HG03558 (cell line): ENCODE measurements around the gene DDX27.

Experiments
- ATAC-seq: cut with Tn5 transposase; IDR thresholded peaks from one replicate; pipeline ENCODE4 v1.9.1; 2021; ENCODE audit warnings: moderate number of reproducible peaks; ENCODE audit not compliant: unreplicated experiment; ENCODE audit errors: extremely low read depth

Gene DDX27

DNA sequence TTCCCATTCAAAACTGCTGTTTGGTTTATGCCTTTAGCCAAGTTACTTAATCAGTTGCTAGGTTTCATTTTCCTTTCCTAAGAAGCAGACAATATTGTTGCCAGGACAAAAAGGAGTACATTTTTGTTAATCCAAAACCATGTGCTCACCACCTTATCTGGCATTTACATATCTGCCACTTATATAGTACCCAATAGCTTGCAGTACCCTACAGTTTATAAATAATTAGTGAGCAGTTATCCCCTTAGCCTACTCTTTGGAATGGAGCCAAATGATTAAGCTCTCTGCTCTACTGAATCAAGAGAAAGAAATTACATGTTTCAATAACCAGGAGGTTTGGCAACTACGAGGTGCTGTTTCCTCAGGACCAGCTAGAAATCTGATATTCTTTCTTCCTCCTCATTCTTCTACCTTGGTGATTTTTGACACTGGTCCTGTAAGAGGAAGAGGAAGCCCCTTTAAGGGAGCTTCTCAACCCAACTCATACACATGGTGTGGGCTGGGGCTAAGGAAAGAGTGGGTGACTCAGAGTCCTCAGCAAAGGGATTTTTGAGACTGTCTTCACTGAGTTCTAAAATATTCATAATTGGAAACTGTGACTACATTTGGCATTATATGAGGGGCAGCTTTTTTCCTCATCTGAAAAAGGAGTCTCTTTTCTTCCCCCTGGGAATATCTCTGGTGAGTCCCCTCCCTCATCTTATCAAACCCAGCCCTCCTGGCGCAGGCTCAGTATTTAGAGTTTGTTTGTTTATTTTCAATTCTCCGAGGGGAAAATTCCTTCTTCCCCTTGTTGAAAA lies 57.1 kb downstream of the DDX27 start:
- no peak for ATAC-seq

DNA sequence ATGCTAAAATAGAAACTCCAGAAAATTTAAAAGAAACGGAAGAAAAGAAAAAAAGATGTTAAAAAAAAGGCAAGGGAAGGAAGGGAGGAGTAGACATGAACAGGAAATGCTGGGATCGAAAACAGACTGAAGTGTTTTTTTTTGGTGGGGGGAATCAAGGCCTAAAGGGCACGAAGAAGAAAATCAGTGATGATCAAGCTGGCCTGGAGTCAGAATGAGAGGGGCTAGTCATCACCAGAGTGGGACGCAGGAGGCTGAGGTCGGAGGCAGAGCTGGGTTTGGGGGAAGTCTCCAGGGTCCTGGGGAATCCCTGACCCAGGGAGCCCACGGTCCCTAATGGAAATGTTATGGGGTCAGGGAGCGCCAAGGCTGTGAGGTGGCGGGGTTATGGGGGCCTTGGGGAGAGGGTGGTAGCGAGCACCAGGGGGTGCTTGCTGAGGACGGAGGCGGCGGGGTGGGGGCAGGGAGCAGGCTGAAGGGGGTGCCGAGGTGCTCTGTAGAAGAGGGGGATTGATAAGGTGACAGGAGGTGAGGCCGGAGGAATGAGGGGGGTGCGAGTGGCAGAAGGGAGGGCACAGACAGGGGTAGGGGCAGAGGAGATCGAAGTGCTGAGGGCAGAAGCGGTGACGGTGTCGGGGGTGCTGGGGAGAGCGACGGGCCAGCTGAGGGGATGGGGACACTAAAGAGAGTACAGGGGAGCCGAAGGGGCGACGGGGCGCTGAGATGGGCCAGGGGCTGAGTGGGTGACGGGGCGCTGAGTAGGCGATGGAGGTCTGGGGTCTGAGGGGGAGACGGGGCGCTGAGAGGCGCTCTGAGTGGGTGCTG lies 58.0 kb downstream of the DDX27 start:
- no peak for ATAC-seq

DNA sequence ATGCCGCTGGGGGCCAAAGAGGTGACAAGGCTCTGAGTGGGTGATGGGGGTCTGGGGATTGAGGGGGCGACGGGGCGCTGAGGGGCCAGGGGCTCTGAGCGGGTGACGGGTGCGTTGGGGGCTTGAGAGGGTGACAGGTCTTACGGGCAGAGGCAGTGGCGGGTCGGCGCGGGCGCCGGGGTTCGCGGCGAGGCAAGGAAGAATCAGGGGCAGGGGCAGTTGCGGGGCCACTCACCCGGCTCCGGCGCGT lies 58.5 kb downstream of the DDX27 start:
- ATAC-seq, result no peak

DNA sequence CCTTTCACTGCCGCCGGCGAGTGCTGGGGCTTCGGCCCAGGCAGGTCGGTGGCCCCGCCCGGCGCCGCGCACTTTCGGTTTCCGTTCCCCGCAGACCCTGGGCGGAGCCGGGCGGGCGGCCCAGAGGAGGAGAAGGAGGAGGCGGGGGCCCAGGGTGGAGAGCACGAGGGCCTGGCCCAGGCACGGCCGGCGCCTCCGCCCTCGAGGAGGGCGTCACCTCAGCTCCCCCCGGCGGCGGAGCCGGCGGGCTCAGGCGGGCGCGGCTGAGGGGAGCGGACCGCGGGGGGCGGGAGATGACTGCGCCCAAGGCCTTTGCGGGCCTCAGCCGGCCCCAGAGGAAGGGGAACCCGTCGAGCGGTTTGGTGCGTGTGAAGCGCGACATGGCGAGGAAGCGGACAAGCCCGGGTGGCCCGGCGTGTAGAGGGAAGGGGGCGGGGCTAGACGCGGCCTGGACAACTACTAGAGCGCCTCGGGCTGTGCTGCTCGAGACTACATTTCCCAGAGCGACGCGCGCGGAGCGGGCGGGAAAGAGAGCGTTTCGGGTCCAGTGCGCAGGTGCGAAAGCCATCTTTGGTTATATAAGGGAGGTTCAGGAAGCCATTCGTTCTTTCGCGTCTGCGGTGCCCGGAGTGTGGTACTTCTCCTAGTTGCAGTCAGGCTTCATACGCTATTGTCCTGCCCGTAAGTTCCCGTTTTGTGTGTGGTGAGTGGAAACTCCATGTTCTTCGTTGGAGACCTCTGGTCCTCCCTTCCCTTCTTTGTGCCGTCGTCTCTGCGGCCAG lies 59.0 kb downstream of the DDX27 start, which contains the start of gene ZNFX1:
ZNFX1 (minus strand) TSS at position 22 of the 782 bp plus-strand sequence. CDS start 2,218 bp downstream, outside the sequence.
- peak; percentile 39 for ATAC-seq

DNA sequence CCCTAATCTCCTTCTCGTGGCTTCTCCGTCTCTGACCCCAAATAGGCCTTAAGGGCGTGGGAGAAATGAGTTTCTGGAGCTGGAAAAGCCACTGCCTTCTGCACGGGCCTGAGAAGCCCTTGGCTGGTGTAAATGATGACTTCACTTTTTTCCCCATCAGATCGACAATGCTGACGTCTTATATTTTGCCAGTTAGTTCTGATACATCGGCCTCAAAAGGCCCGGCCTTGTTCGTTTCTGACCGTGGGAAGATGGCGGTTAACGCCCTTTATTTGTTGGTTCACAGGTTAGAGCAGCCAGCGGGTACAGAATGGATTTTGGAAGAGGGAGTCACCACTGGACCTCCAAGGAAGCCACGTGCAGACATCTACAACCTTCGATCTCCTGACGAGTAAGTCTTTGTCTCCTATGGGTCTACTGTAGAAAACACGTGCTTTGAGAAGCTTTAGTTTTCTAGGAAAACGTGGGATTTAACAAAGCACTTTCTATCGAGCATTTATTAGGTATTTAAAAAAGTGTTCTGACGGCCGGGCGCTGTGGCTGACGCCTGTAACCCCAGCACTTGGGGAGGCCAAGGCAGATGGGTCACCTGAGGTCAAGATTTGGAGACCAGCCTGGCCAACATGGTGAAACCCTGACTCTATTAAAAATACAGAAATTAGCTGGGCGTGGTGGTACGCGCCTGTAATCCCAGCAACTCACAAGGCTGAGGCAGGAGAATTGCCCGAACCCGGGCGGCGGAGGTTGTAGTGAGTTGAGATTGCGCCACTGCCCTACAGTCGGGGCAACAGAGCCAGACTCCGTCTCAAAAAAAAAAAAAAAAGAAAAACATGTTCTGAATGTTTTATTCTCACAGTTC lies 59.8 kb downstream of the DDX27 start:
- ATAC-seq, result no peak

DNA sequence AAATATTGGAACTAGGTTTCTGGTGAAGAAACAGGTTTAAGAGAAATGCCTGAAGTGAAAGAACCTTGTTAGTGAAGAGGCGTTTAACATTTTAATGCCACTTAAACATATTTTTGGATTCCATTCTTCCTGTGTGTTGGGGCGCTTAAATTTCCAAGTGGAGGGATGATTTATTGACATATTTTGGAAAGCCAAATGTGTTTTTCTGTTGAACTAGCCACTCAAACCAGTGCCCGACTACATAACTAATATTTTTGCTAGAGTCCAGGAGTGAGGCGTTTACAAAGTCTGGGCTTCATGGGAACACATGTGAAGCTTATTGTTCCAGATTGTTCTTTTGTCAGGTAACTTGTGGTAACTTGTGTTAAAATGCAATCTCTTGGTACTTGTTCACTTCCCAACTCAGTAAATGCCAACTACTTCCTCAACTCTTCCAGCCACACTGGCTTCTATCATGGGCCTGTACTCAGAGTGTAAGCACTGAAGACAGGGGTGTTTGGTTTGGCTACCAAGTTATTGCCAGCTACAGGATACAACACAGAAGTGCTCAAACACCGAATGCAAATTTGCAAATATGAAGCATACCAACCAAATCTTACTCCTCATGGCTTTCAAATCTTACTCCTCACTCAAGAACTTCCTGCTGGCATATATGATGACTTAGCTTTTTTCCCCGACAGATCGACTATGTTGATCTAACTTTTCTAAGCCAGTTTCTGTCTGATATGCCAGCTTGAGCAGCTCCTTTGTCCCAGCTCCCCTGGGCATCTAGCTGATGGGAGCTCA lies 60.7 kb downstream of the DDX27 start:
- ATAC-seq, result no peak

DNA sequence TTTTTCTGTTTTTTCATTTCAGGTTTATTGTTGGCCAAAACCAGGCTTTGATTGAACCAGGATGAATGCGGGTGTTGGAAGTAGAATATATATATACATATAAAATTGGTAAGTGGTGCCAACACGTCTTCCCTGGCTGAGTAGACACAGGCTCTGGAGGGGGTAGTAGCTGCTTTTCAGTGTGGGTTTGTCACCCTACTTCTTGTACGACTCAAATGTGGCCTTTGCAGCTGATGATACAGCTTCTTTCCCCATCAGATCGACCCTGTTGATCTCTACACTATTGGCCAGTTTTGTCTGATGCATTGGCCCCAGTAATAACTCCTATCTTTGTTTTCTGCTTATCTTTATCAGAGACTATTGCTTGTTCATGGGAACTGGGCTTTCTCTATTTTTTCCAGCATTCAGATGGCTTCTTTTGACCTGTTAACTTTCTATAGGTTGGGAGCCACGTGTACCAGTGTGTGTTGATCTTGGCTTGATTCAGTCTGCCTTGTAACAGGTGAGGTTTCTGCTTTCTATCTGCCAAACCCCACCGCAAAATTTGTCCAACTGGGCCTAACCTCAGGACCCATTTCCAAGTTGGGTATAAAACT lies 61.3 kb downstream of the DDX27 start:
- ATAC-seq, result no peak

DNA sequence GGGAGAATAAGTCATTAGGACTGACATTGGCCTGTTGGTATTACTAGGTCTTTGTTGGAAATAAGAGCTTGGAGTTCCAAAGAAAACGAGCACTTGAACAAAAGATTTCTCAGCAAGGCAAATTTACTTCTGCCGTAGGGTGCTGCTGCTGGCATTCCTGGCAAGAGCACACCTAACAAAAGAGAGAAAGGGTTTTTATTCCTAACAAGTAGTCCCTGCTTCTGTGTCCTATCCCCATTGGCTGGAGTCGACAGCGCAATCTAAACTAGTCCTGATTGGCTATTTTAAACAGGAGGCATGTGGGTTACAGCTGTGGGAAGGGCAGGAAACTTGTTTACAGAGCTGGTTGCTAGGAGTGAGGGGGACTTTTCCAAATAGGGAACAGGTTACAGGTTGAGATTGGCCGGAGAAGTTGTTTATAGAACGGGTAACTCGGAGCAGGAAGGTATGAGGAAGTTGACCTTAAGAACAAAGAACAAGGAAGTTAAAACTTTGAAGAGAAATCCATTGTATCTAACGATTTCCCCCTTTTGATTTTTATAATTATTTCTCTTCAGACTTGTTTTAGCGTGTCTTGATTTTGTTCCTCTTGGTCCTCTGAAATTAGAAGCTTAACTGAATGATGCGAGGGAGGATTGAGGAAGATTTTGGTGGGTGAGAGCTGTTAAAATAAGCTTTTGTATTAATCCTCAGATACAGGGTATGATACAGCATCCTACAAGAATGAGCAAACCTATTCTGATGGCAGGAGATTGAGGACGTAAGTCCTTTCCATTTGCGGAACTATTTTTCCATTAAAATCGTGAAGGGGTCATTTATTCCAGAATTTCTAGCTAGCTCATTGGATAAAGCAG lies 62.1 kb downstream of the DDX27 start:
- no peak for ATAC-seq

DNA sequence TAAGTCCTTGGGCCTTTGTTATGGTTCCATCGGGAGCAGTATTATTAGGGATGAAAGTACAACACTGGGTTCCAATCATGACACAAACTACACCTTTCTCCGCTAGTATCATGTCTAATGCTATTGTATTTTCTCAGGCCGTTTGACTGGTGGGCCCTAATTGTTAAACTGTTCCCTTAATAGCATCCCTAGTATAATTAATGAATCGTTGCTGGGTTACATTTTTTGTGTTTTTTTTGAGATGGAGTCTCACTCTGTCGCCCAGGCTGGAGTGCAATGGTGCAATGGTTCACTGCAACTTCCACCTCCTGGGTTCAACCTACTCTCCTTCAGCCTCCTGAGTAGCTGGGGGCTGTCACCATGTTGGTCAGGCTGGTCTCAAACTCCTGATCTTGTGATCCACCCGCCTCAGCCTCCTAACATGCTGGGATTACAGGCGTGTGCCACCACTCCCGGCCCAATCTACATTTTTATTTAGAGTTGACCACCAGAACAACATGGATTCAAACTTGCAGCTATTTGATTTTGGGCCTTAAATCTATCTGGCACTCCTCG lies 62.8 kb downstream of the DDX27 start:
- ATAC-seq, result no peak

DNA sequence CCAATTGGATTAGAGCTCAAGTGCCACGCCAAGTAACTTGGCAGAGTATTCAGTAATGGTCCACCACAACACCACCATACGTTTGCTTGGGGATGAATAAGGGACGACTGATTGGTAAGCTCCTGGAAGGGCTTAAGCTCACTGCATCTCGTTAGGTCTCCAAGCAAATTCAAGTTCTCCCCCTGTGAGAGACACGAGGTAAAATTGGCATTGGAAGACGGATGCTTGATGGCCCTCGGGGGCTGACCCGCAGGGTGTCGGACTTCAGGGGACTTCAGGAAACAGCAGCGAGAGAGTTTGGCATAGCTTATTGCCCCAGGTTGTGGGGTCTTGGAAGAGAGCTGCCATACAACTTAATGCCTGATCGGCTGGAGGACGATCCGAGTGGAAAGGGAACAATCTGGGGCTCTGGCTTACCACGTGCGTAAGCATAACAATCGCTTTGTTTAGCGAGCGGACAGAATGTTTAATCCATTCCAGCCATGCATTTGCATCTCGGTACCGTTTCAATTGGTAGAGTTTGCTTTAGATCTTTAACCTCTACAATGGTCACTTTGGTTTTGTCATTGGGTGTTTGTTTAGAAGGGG lies 63.5 kb downstream of the DDX27 start:
- ATAC-seq, result no peak

DNA sequence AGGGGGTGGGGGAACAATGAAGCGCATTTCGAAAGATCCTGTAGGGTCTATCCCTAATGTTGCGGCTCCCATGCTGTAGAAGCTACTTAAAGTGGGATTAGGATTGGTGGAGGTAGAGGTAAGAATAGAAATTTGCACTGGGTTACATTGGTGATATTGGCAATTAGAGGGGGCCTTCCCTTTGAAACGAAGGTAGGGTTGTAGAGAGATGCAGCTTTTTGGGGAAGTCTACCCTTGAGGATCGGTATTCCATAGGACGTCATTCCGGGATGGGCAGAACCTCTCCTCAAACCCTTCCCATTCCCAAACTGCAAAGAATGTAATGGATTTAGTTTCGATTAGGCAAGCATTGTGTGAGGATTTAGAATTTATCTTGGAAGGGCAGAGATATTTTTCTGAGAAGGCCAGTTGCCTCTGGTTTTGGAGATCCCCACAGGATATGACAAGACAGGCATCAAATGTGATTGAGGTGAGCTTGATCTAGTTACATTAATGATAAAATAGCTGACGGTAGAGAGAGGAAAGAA lies 64.0 kb downstream of the DDX27 start:
- no peak for ATAC-seq

DNA sequence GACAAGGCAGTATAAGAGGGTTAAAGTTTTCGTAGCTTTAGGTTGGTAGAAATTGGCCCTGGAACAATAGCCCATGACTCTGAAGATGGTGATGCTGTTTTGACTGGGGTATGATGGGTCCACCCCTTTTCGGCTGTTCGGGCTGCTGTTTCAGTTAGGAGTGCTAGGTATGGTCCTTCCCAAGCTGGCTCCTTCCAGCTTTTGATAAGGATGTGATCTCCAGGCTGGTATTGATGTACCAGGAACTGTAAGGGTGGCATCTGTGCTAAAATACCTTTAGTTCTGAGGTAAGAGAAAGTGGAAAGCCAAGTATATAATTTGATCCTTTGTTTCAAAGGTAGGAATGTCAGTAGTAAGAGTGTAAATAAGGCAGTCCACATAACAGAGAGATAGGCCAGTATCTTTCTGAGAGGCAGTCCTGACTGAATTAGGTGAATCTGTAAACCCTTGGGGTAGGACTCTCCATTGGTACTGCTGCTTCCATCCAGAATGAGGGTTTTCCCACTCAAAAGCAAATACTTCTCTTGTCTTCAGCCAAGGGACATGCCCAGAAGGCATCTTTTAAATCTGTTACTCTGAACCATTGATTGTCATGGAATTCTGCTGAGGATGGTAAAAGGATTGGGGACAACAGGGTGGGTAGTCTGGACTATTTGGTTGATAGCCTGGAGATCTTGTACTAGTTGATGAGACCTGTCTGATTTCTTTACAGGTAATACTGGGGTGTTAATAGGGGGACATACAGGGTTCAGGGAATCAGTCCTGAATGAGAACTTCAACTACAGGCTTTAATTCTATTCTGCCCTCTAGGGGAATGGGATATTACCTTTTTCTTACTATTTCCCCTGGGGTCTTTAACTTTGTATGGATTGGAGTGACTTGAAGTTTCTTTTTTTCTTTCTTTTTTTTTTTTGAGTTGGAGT lies 64.7 kb downstream of the DDX27 start:
- ATAC-seq, result no peak

DNA sequence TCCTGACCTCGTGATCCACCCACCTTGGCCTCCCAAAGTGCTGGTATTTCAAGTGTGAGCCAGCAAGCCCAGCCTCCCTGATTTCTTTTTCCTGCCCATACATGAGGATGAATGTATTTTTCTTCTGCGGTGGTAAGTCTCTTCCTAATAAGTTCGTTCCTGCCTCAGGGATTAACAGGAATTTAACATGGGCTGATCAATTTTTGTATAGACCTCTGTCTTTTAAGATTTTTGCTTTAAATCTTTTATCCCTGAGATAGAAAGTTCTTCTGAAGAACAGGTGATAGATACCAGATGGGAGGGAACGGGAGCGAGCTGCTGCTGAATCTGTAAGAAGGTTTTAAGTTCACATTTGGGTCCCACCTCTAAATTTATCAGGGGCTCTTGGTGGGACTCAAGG lies 65.6 kb downstream of the DDX27 start:
- ATAC-seq, result no peak

DNA sequence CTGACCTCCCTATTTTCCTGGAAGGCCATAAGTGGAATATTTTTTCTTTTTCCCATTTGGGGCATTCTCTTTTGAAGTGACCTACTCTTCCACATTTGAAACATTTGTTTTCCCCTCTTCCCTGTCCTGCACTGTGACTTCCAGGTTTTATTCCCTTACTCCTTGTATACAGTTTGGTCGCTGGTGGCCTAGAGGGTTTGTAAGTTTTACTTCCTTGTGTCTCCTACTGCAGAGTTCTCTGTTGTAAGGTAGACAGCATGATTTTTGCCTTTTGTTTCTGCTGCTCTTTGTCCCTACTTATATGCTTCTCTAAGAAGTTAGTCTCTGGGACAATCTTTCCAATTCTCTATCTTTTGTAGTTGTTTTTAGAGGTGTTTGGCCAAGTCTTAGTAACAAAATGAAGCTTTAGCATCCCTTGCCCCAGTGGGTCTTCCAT lies 66.0 kb downstream of the DDX27 start:
- ATAC-seq, result no peak

DNA sequence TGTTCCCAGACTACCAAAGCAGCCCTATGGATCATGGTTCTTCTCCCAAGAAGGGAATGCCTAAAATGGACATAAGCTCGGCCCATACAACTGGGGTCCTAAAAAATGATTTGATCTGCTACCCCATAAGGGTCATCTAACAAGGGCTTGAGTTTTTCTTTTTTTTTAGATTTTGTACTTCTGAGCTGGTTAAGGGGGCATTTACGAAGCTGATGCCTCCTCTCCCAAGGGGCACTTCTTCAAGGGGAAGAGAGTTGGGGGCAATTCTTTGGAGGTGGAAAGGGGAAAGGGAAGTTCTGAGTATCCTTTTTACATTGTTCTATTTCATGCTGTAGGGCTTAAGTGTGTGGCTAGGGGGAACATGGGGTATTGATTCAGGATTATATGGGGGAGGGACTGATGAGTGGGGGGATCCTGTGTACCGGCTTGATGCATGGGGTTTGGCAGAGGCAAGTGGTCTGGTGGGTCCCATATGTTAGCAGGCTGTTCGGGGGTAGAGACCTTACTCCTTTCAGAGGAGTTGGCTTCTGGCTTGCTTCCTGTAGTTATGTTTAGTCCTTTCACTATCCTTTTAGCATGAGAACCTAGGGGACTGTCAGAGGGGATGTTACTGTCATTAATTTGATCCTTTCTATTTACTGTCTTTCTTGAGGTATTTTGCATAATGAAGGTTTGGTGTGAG lies 66.7 kb downstream of the DDX27 start:
- ATAC-seq, result no peak
